ENCODE measurements around the gene LIN28A. TPM values are rescaled to one million over a fixed set of nuclear protein-coding genes. Genes with fewer than 3 reads are reported as not detected.
"Not testable (repeated sequence)": the region's sequence is repeated elsewhere in the genome, so short reads cannot be mapped to it uniquely, and the experiment has no call there.

Gene LIN28A
- total and polyA plus RNA-seq, 2 donors (not counting 1 experiment from before 2014, with no cell fraction given), result not detected

DNA sequence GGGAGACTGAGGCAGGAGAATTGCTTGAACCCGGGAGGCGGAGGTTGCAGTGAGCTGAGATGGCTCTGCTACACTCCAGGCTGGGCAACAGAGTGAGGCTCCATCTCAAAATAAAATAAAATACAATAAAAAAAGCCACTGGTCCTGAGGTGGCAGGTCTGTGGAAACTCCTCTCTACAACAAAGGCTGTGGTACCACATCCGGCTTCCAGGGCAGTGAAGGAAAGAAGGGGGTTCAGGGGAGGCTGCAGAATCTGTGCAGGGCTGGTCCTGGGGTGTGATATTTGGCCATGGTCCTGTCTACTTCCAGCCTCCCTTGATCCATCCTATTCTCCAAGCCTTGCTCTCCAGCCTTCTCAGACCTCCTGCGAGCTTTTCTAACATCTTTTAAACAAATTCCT is 37.3 kb upstream of the LIN28A start:
- CTCF ChIA-PET, result interaction anchor here (1.1 to 1.3 kb wide), 2 partner anchors 9 to 11 kb away, joined by 3 to 6 read pairs; no protein-coding TSS in a partner anchor
- Mint-ChIP-seq H3K4me1 (peaks cover 41% of the 10 kb centered on the region), H3K27ac (no peak overlapping the region), H3K4me3 (no peak overlapping the region), H3K27me3 (no peaks in the 10 kb centered on the region), H3K9me3 (ENCODE audit: insufficient read depth) (peaks cover 2% of the 10 kb centered on the region)
- Histone ChIP-seq H3K4me1 (ENCODE audit: control insufficient read depth in 2 of 2, insufficient read depth in 2 of 2, low read length in 2 of 2) (peaks cover 17 to 46% of the 10 kb centered on the region in 2 donors), H3K36me3 (replicated peaks in 1 of 2; ENCODE audit: control extremely low read depth in 1 of 2, control insufficient read depth in 1 of 2, extremely low read depth in 1 of 2, insufficient read depth in 2 of 2, low read length in 1 of 2) (no peaks in the 10 kb centered on the region), H3K27ac (ENCODE audit: low read length in 2 of 2) (no peak overlapping the region), H3K4me2 (replicated peaks; ENCODE audit: low read depth, low read length, poor library complexity, severe bottlenecking) (no peak overlapping the region), H3K9me3 (ENCODE audit: control extremely low read depth in 1 of 3, control insufficient read depth in 2 of 3, insufficient read depth in 1 of 3, low read length in 2 of 3) (peaks cover 0 to 6% (median 0%) of the 10 kb centered on the region in 3 donors), H3K27me3 (replicated peaks in 1 of 4; ENCODE audit: control extremely low read depth in 1 of 4, control insufficient read depth in 3 of 4, insufficient read depth in 4 of 4, low read length in 3 of 4) (no peaks in the 10 kb centered on the region), H2AFZ (ENCODE audit: insufficient read depth, low read depth, low read length, poor library complexity, severe bottlenecking) (no peak overlapping the region), H4K20me1 (ENCODE audit: control insufficient read depth, insufficient read depth, low read length, poor library complexity, severe bottlenecking) (no peaks in the 10 kb centered on the region), H3K79me2 (ENCODE audit: control insufficient read depth, insufficient read depth, low read length) (no peaks in the 10 kb centered on the region), H3K4me3 (ENCODE audit: control extremely low read depth in 1 of 5, extremely low read depth in 1 of 5, insufficient read depth in 1 of 5, low read depth in 2 of 5, low read length in 4 of 5) (no peak overlapping the region), H3K9ac (ENCODE audit: low read length) (no peak overlapping the region)
- ATAC-seq (ENCODE audit: low read depth) (no peak), DNase-seq (no peak)
- POLR2A ChIA-PET, result no interaction called here
- TF ChIP-seq, protein P1, sequence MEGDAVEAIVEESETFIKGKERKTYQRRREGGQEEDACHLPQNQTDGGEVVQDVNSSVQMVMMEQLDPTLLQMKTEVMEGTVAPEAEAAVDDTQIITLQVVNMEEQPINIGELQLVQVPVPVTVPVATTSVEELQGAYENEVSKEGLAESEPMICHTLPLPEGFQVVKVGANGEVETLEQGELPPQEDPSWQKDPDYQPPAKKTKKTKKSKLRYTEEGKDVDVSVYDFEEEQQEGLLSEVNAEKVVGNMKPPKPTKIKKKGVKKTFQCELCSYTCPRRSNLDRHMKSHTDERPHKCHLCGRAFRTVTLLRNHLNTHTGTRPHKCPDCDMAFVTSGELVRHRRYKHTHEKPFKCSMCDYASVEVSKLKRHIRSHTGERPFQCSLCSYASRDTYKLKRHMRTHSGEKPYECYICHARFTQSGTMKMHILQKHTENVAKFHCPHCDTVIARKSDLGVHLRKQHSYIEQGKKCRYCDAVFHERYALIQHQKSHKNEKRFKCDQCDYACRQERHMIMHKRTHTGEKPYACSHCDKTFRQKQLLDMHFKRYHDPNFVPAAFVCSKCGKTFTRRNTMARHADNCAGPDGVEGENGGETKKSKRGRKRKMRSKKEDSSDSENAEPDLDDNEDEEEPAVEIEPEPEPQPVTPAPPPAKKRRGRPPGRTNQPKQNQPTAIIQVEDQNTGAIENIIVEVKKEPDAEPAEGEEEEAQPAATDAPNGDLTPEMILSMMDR (IDR thresholded peaks at IDR 0.05), result no peak
- TF ChIP-seq EZH2 (IDR thresholded peaks at IDR 0.05; ENCODE audit: borderline replicate concordance, insufficient read depth, low read depth, low read length, poor library complexity, severe bottlenecking), result no peak
- WGBS (ENCODE audit: insufficient coverage), result no CpG with 5 or more reads among the region's 4 CpGs
- intact Hi-C loops (cut with micrococcal nuclease), result no loop called here

DNA sequence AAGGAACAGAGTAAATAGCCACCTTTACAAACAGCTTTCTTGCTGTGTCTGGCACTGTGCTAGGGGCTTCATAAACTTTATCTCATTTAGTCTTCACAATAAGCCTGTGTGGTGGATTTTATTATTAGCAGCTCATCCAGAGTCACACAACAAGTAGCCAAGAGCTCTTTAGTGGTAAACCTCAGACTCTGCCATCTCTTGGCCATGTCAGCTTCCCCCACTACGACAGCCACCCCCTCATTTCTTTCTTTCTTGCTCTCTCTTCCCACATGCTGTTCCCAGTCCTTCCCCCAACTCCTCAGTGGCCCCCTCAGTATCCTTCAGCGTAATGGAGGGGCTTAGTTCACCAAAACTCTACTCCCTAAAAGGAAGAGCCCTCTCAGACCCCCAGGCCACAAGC is 36.8 kb upstream of the LIN28A start:
- Mint-ChIP-seq H3K4me1 (peaks cover 46% of the 10 kb centered on the region), H3K9me3 (ENCODE audit: insufficient read depth) (peaks cover 2% of the 10 kb centered on the region), H3K27me3 (no peaks in the 10 kb centered on the region), H3K4me3 (no peak overlapping the region), H3K27ac (no peak overlapping the region)
- WGBS (ENCODE audit: insufficient coverage), result 48% methylated on average over 2 of the region's 2 CpGs
- DNase-seq (no peak), ATAC-seq (ENCODE audit: low read depth) (no peak)
- Histone ChIP-seq H3K9me3 (ENCODE audit: control extremely low read depth in 1 of 3, control insufficient read depth in 2 of 3, insufficient read depth in 1 of 3, low read length in 2 of 3) (peaks cover 0 to 6% (median 0%) of the 10 kb centered on the region in 3 donors), H3K4me1 (ENCODE audit: control insufficient read depth in 2 of 2, insufficient read depth in 2 of 2, low read length in 2 of 2) (peaks cover 22 to 51% of the 10 kb centered on the region in 2 donors), H4K20me1 (ENCODE audit: control insufficient read depth, insufficient read depth, low read length, poor library complexity, severe bottlenecking) (no peaks in the 10 kb centered on the region), H3K9ac (ENCODE audit: low read length) (no peak overlapping the region), H2AFZ (ENCODE audit: insufficient read depth, low read depth, low read length, poor library complexity, severe bottlenecking) (no peak overlapping the region), H3K79me2 (ENCODE audit: control insufficient read depth, insufficient read depth, low read length) (no peaks in the 10 kb centered on the region), H3K4me2 (replicated peaks; ENCODE audit: low read depth, low read length, poor library complexity, severe bottlenecking) (no peak overlapping the region), H3K27me3 (replicated peaks in 1 of 4; ENCODE audit: control extremely low read depth in 1 of 4, control insufficient read depth in 3 of 4, insufficient read depth in 4 of 4, low read length in 3 of 4) (no peaks in the 10 kb centered on the region), H3K27ac (ENCODE audit: low read length in 2 of 2) (no peak overlapping the region), H3K36me3 (replicated peaks in 1 of 2; ENCODE audit: control extremely low read depth in 1 of 2, control insufficient read depth in 1 of 2, extremely low read depth in 1 of 2, insufficient read depth in 2 of 2, low read length in 1 of 2) (no peaks in the 10 kb centered on the region), H3K4me3 (ENCODE audit: control extremely low read depth in 1 of 5, extremely low read depth in 1 of 5, insufficient read depth in 1 of 5, low read depth in 2 of 5, low read length in 4 of 5) (no peak overlapping the region)
- ChIA-PET POLR2A (no interaction called here), CTCF (interaction anchor here (1.1 to 1.3 kb wide), 2 partner anchors 10 to 12 kb away, joined by 3 to 6 read pairs; no protein-coding TSS in a partner anchor)
- intact Hi-C loops (cut with micrococcal nuclease), result no loop called here
- no peak for TF ChIP-seq EZH2 (IDR thresholded peaks at IDR 0.05; ENCODE audit: borderline replicate concordance, insufficient read depth, low read depth, low read length, poor library complexity, severe bottlenecking)
- TF ChIP-seq, protein P1 (IDR thresholded peaks at IDR 0.05), result no peak

- H3K4me3 ChIP-seq (ENCODE audit: control extremely low read depth in 1 of 5, extremely low read depth in 1 of 5, insufficient read depth in 1 of 5, low read depth in 2 of 5, low read length in 4 of 5); H3K9me3 Mint-ChIP-seq (ENCODE audit: insufficient read depth); ATAC-seq (ENCODE audit: low read depth); H3K4me3 Mint-ChIP-seq; H4K20me1 ChIP-seq (ENCODE audit: control insufficient read depth, insufficient read depth, low read length, poor library complexity, severe bottlenecking); H3K4me2 ChIP-seq (replicated peaks; ENCODE audit: low read depth, low read length, poor library complexity, severe bottlenecking); H3K27me3 ChIP-seq (replicated peaks in 1 of 4; ENCODE audit: control extremely low read depth in 1 of 4, control insufficient read depth in 3 of 4, insufficient read depth in 4 of 4, low read length in 3 of 4); H3K79me2 ChIP-seq (ENCODE audit: control insufficient read depth, insufficient read depth, low read length); H3K9ac ChIP-seq (ENCODE audit: low read length); H2AFZ ChIP-seq (ENCODE audit: insufficient read depth, low read depth, low read length, poor library complexity, severe bottlenecking); H3K27me3 Mint-ChIP-seq; DNase-seq; H3K27ac ChIP-seq (ENCODE audit: low read length in 2 of 2); intact Hi-C loops (cut with micrococcal nuclease); H3K36me3 ChIP-seq (replicated peaks in 1 of 2; ENCODE audit: control extremely low read depth in 1 of 2, control insufficient read depth in 1 of 2, extremely low read depth in 1 of 2, insufficient read depth in 2 of 2, low read length in 1 of 2); H3K9me3 ChIP-seq (ENCODE audit: control extremely low read depth in 1 of 3, control insufficient read depth in 2 of 3, insufficient read depth in 1 of 3, low read length in 2 of 3): not testable (repeated sequence)
- Mint-ChIP-seq H3K4me1 (peaks cover 49% of the 10 kb centered on the region), H3K27ac (peak overlapping the region; percentile 50)
- ChIA-PET CTCF (interaction anchor here (1.3 to 1.6 kb wide), 2 partner anchors 10 to 42 kb away, joined by 5 to 6 read pairs; no protein-coding TSS in a partner anchor), POLR2A (interaction anchor here (0.6 kb wide), 1 partner anchor 23 kb away, joined by 3 read pairs; no protein-coding TSS in a partner anchor)
- WGBS (ENCODE audit: insufficient coverage), result 73% methylated on average over 2 of the region's 2 CpGs
- H3K4me1 ChIP-seq (ENCODE audit: control insufficient read depth in 2 of 2, insufficient read depth in 2 of 2, low read length in 2 of 2), result peaks cover 25 to 53% of the 10 kb centered on the region in 2 donors
Measured at GRCh38 chr1:26374361-26374760, 36.3 kb upstream of the LIN28A start.

Data from B cell (primary cell).